NB4 (cell line): ENCODE data around the gene PRKG1.

Source experiments
- CTCF ChIP-seq: IDR thresholded peaks from one replicate; pipeline ENCODE4 v1.5.1; 2012; ENCODE audit warnings: low read depth, low read length
- POLR2A ChIP-seq: IDR thresholded peaks from 2 replicates; pipeline ENCODE4 v1.6.1; 2011; ENCODE audit warnings: mild to moderate bottlenecking; ENCODE audit not compliant: insufficient read length; ENCODE audit errors: extremely low read depth

GRCh38 chr10:51745397-51745796, 671.1 kb downstream of the PRKG1 start:
- TF ChIP-seq CTCF (no peak), POLR2A (no peak)
